ENCODE data around the gene PMCH.
"Not testable (repeated sequence)": the region's sequence is repeated elsewhere in the genome, so short reads cannot be mapped to it uniquely, and the experiment has no call there.

The PMCH gene

GRCh38 chr12:102197789-102198188 is at the start of gene PMCH:
Gene PMCH, minus strand, starts transcription at chr12:102197833. Its CDS starts 63 bp downstream, at chr12:102197770.
- no peak for DNase-seq

DNA sequence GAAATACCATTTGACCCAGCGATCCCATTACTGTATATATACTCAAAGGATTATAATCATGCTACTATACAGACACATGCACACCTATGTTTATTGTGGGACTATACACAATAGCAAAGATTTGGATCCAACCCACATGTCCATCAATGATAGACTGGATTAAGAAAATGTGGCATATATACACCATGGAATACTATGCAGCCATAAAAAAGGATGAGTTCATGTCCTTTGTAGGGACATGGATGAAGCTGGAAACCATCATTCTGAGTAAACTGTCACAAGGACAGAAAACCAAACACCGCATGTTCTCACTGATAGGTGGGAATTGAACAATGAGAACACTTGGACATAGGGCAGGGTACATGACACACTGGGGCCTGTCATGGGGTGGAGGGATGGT is 43.2 kb upstream of the PMCH start:
- DNase-seq = not testable (repeated sequence)

DNA sequence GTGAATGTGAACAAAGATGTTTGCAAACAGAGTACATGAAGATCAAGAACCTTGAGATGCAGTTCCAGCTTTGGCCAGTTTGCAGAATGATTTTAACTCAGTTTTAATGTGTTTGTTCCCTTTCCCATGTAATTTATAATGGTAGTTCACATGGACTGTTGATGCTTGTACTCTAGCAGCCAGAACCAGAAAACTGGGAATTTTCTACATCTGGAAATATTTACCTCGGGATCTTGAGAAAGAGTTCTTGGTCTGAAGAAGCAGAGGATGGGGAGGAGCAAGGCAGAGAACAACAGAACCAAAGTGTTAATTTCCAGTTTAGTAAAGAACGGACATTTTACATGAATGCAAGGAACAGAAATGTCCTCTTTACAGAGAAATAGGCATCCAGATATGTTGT is 37.0 kb upstream of the PMCH start:
- no peak for DNase-seq

- no peak for DNase-seq
Measured at GRCh38 chr12:102232446-102232845, 34.8 kb upstream of the PMCH start.

- no peak for DNase-seq
Measured at GRCh38 chr12:102232036-102232435, 34.4 kb upstream of the PMCH start.

- no peak for DNase-seq
Measured at GRCh38 chr12:102227954-102228353, 30.3 kb upstream of the PMCH start.

- DNase-seq = no peak
Measured at GRCh38 chr12:102220736-102221135, 23.1 kb upstream of the PMCH start.

DNA sequence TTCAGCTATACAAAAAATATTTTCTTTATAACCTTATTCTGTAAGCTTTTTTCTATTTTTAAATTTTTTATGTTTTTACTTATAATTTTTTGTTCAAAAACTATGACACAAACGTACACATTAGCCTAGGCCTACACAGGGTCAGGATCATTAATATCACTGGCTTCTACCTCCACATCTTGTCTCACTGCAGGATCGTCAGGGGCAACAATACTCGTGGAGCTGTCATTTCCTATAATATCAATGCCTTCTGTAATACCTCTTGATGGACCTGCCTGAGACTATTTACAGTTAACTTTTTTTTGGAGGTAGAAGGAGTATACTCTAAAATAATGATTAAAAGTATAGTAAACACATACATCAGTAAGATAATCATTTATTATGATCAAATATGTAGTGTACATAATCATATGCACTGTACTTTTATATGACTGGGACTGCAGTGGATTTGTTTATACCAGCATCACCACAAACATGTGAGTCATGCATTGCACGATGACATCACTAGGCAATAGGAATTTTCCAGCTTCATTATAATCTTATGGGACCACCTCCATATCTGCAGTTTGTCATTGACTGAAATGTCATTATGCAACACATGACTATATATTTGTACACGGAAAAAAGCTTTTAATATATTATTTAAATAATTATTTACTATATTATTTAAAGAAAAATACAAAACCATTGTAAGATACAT is 18.5 kb upstream of the PMCH start:
- no peak for DNase-seq

DNA sequence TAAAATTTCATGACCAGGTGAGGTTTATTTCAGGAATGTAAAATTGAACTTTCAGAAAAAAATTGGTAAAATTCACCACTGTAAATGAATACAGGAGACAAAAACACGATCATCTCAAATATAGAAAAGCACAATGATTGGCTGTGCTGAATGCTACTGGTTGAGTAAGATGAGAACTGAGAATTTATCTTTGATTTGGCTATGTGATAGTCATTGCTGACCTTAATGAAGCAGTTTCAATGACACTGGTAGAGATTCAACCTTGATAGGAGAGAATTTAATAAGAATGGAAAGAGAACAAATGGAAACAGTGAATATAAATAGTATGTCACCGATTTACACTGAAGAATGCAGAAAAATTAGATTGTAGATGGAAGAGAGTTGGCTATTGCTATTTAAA is 6.4 kb upstream of the PMCH start:
- DNase-seq = no peak

- no peak for DNase-seq
Measured at GRCh38 chr12:102202556-102202955, 4.9 kb upstream of the PMCH start.

- DNase-seq = no peak
Measured at GRCh38 chr12:102201436-102202061, 3.9 kb upstream of the PMCH start.

GRCh38 chr12:102195826-102196225 is 1.8 kb downstream of the PMCH start:
- no peak for DNase-seq

- no peak for DNase-seq
Measured at GRCh38 chr12:102182635-102183034, 15.0 kb downstream of the PMCH start.

- DNase-seq = no peak
Measured at GRCh38 chr12:102174761-102175160, 22.9 kb downstream of the PMCH start.

GRCh38 chr12:102174117-102174516 is 23.5 kb downstream of the PMCH start:
- DNase-seq = no peak

DNA sequence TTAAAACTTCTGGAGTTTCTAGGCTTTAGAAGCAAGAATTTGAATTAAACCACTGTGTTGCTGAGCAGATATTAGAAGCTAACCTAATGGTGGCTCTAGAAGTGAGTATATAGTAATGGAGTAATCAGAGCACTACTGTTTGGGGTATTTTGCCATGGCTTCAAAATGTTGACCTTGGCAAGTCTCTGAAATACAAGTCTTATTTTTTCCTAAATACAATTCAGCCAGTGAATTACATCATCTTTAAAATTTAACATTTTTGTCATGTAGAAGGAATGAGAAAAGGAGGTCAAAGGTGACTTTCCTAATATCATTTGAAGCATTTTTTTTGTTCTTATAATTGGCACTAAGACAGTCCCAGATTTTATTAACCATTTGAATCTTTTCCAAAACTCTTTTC is 25.2 kb downstream of the PMCH start:
- DNase-seq = no peak

DNA sequence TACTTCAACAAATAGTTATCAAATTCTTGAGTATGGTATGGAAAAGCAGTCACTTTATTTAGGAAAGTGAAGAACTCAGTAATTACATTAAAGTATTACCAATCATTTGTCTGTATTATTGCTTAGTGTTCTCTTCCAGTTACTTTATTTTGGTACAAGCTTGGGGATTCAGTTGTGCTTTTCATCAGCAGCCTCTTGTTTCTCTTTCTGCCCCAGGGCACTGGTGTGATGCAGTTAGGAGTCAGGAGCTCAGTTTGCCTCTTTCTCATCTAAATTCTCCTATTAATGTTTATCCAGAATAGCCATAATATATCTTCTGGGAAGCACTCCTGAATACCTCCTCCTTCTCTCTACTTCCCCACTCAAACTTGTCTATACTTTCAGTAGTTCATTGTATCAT is 25.7 kb downstream of the PMCH start:
- DNase-seq = no peak

DNA sequence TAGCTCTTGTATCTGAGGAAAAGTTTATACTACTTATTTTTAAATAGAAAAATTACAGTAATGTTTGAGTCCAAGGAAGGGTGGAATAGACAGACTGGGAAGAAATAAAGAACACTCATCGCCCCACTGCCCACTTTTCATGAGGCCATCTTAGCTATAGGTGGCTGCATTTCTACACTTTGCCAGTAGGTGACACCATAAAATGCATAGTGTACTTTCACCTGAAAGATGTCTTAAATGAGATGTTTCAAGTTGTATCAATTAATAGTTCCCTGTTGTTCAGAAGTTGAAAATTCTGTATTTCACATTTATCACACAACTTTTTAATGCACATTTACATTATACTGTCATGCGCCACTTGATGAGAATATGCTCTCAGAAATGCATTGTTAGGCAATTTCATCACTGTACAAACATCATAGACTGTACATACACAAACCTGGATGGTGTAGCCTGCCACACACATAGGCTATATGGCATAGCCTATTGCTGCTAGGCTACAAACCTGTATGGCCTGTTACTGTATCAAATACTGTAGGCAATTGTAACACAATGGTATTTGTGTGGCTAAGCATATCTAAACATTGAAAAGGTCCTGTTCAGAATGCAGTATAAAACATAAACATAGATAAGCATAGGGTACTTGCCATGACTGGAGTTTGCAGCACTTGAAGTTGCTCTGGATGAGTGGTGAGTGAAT is 27.6 kb downstream of the PMCH start:
- DNase-seq = peak; percentile 54

- DNase-seq = no peak
Measured at GRCh38 chr12:102167821-102168604, 29.6 kb downstream of the PMCH start.

- DNase-seq = no peak
Measured at GRCh38 chr12:102163383-102163782, 34.2 kb downstream of the PMCH start.

DNA sequence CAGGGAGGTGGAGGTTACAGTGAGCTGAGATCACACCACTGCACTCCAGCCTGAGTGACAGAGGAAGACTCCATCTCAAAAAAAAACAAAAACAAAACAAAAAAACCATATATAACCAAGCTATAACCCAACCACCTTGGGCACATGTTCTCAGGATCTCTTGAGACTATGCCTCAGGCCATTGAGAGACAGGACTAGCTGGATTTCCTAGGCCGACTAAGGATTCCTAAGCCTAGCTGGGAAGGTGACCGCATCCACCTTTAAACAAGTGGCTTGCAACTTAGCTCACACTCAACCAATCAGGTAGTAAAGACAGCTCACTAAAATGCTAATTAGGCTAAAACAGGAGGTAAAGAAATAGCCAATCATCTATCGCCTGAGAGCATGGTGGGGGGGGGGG is 42.4 kb downstream of the PMCH start:
- DNase-seq = not testable (repeated sequence)

GRCh38 chr12:102147062-102147587 is 50.5 kb downstream of the PMCH start:
- not testable (repeated sequence) for DNase-seq

Measured in NCI-H82 (cell line).